ENCODE measurements around the gene RHEB. TPM values are rescaled to one million over a fixed set of nuclear protein-coding genes. Genes with fewer than 3 reads are reported as not detected.
A peak's percentile ranks its signal among the peaks of the same experiment; 100 is the strongest.

RHEB gene
- total and polyA plus RNA-seq, 2 experiments from 2014 or later: 101 to 239 TPM

DNA sequence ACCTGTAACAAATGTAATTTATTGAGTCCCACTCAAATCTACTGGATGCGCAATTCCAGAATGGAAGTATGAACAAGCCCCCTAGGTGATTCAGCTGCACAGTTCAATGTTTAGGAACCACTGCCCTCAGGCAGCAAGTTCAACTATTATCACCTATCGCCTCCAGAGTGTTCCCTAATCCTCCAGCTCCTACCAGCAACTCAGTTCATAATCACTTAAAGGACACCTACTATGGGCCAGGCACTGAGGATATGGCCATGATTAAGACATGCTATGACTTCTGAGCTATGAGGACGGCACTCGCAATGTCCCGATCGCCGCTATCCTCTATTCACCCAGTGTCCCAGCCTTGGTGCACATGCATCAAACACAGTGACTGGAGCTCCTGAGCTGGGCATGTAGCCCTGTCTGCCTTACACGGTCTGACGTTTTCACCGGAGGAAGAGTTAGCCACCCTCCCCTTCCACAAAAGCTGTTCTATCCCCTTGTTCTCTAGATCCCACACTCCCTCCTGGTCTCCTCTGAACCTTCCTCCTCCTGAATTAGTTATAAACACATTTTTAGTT is 22.3 kb downstream of the RHEB start:
- peak overlapping the region; percentile 13; the same call in 1 of the 2 replicates for H3K27ac Mint-ChIP-seq
- DNase-seq (ENCODE audit: low spot score): no peak
- Histone ChIP-seq H4K20me1 (replicated peaks; ENCODE audit: insufficient read depth) (peaks cover 83% of the 10 kb centered on the region), H3K27me3 (ENCODE audit: insufficient read depth) (no peaks in the 10 kb centered on the region), H3K27ac (ENCODE audit: low read depth) (no peak overlapping the region), H3K4me2 (no peak overlapping the region), H3K4me3 (no peak overlapping the region), H3K79me2 (replicated peaks; ENCODE audit: insufficient read depth) (peaks cover 100% of the 10 kb centered on the region), H2AFZ (no peak overlapping the region), H3K9me2 (ENCODE audit: insufficient read depth) (no peaks in the 10 kb centered on the region), H3K36me3 (ENCODE audit: insufficient read depth) (no peaks in the 10 kb centered on the region), H3F3A (replicated peaks; ENCODE audit: low read depth) (no peaks in the 10 kb centered on the region; the same call in 1 of the 2 replicates), H3K4me1 (ENCODE audit: insufficient read depth) (peaks cover 38% of the 10 kb centered on the region)
- peaks cover 68% of the 10 kb centered on the region for H3K4me1 Mint-ChIP-seq
- peaks cover 5% of the 10 kb centered on the region for H3K27me3 Mint-ChIP-seq (ENCODE audit: insufficient read depth, low read depth, poor library complexity)
- no peaks in the 10 kb centered on the region for H3K9me3 Mint-ChIP-seq
- no peak overlapping the region for H3K4me3 Mint-ChIP-seq
- TF ChIP-seq STAT1 (IDR thresholded peaks at IDR 0.05; ENCODE audit: unreplicated experiment): no peak
- TF ChIP-seq EZH2 (IDR thresholded peaks at IDR 0.05; ENCODE audit: low read depth, unreplicated experiment): no peak
- TF ChIP-seq REST (IDR thresholded peaks at IDR 0.05; ENCODE audit: unreplicated experiment): no peak
- no peak for TF ChIP-seq CREB1 (CRISPR knock-in tag; IDR thresholded peaks at IDR 0.05; ENCODE audit: low read depth)
- TF ChIP-seq ETS1 (IDR thresholded peaks at IDR 0.05): no peak
- no peak for TF ChIP-seq CTCF (conservative IDR thresholded peaks at IDR 0.05; ENCODE audit: low read depth in 2 of 2)
- TF ChIP-seq ZNF331 (CRISPR knock-in tag; IDR thresholded peaks at IDR 0.05; ENCODE audit: low read depth): no peak
- TF ChIP-seq ZNF462 (CRISPR knock-in tag; IDR thresholded peaks at IDR 0.05): no peak
- TF ChIP-seq NANOG (IDR thresholded peaks at IDR 0.05; ENCODE audit: borderline replicate concordance): no peak
- TF ChIP-seq POLR2AphosphoS5 (IDR thresholded peaks at IDR 0.05; ENCODE audit: low read depth): no peak
- TF ChIP-seq JUNB (IDR thresholded peaks at IDR 0.05; ENCODE audit: unreplicated experiment): no peak
- no peak for TF ChIP-seq ZNF114 (CRISPR knock-in tag; IDR thresholded peaks at IDR 0.05)
- ATAC-seq: no peak
- H3K36me3 Mint-ChIP-seq (ENCODE audit: low read depth): peaks cover 8% of the 10 kb centered on the region; the same call in 2 of the 3 replicates

All from GM23338 (cell line).